Stimulated activated memory B cell treated with anti-CD40 and anti-IgM and Interleukin-4, amounts not matched to agents 10 μg/mL and 1 μg/mL and 100 μg/mL, for 72 hours (primary cell): ENCODE results near the gene PRKAR1A.
"Not testable (repeated sequence)": the region's sequence is repeated elsewhere in the genome, so short reads cannot be mapped to it uniquely, and the experiment has no call there.

Experiments used
- ATAC-seq: fragments of 150-1000 bp; cut with Tn5 transposase; 2 replicates; pipeline ENCODE4 v1.10.0; 2021
- H3K27ac Mint-ChIP-seq: one replicate; pipeline ENCODE4 v1.8.0; 2022; ENCODE audit warnings: mild to moderate bottlenecking, mixed read lengths
- H3K27me3 Mint-ChIP-seq: one replicate; pipeline ENCODE4 v1.8.0; 2022; ENCODE audit warnings: mixed read lengths
- H3K36me3 Mint-ChIP-seq: one replicate; pipeline ENCODE4 v1.8.0; 2022; ENCODE audit warnings: mixed read lengths
- H3K4me1 Mint-ChIP-seq: one replicate; pipeline ENCODE4 v1.8.0; 2022; ENCODE audit warnings: mixed read lengths
- H3K4me3 Mint-ChIP-seq: one replicate; pipeline ENCODE4 v1.8.0; 2022; ENCODE audit warnings: mild to moderate bottlenecking, moderate library complexity, mixed read lengths
- H3K9me3 Mint-ChIP-seq: one replicate; pipeline ENCODE4 v1.8.0; 2022; ENCODE audit warnings: mixed read lengths

PRKAR1A gene

GRCh38 chr17:68499587-68499986 is 12.6 kb upstream of the PRKAR1A start:
- H3K9me3 Mint-ChIP-seq, result no peaks in the 10 kb centered on the region
- H3K27ac Mint-ChIP-seq, result peak overlapping the region; percentile 92
- H3K36me3 Mint-ChIP-seq, result no peaks in the 10 kb centered on the region
- H3K4me3 Mint-ChIP-seq, result no peak overlapping the region
- no peaks in the 10 kb centered on the region for H3K27me3 Mint-ChIP-seq
- no peak for ATAC-seq
- H3K4me1 Mint-ChIP-seq, result peaks cover 21% of the 10 kb centered on the region

- no peaks in the 10 kb centered on the region for H3K27me3 Mint-ChIP-seq
- ATAC-seq, result no peak
- H3K4me1 Mint-ChIP-seq, result peaks cover 21% of the 10 kb centered on the region
- no peaks in the 10 kb centered on the region for H3K36me3 Mint-ChIP-seq
- no peak overlapping the region for H3K27ac Mint-ChIP-seq
- no peaks in the 10 kb centered on the region for H3K9me3 Mint-ChIP-seq
- no peak overlapping the region for H3K4me3 Mint-ChIP-seq
Observed at GRCh38 chr17:68501074-68501473, 11.2 kb upstream of the PRKAR1A start.

- ATAC-seq, result no peak
- H3K36me3 Mint-ChIP-seq, result no peaks in the 10 kb centered on the region
- no peaks in the 10 kb centered on the region for H3K9me3 Mint-ChIP-seq
- no peak overlapping the region for H3K27ac Mint-ChIP-seq
- no peak overlapping the region for H3K4me3 Mint-ChIP-seq
- H3K27me3 Mint-ChIP-seq, result no peaks in the 10 kb centered on the region
- H3K4me1 Mint-ChIP-seq, result peaks cover 6% of the 10 kb centered on the region
Observed at GRCh38 chr17:68505951-68506350, 6.3 kb upstream of the PRKAR1A start.

GRCh38 chr17:68507576-68507975 is 4.7 kb upstream of the PRKAR1A start:
- no peaks in the 10 kb centered on the region for H3K27me3 Mint-ChIP-seq
- peaks cover 11% of the 10 kb centered on the region for H3K4me1 Mint-ChIP-seq
- no peaks in the 10 kb centered on the region for H3K36me3 Mint-ChIP-seq
- ATAC-seq, result no peak
- no peaks in the 10 kb centered on the region for H3K9me3 Mint-ChIP-seq
- H3K4me3 Mint-ChIP-seq, result no peak overlapping the region
- H3K27ac Mint-ChIP-seq, result no peak overlapping the region

GRCh38 chr17:68509141-68510057 is 2.8 kb upstream of the PRKAR1A start:
- H3K4me1 Mint-ChIP-seq, result peaks cover 25% of the 10 kb centered on the region
- no peaks in the 10 kb centered on the region for H3K27me3 Mint-ChIP-seq
- ATAC-seq, result no peak
- H3K9me3 Mint-ChIP-seq, result no peaks in the 10 kb centered on the region
- peaks cover 6% of the 10 kb centered on the region for H3K36me3 Mint-ChIP-seq
- H3K4me3 Mint-ChIP-seq, result no peak overlapping the region
- H3K27ac Mint-ChIP-seq, result no peak overlapping the region

GRCh38 chr17:68511254-68511670 is 968 bp upstream of the PRKAR1A start:
- no peaks in the 10 kb centered on the region for H3K27me3 Mint-ChIP-seq
- ATAC-seq, result no peak
- peaks cover 15% of the 10 kb centered on the region for H3K36me3 Mint-ChIP-seq
- peak overlapping the region; percentile 87 for H3K27ac Mint-ChIP-seq
- H3K4me3 Mint-ChIP-seq, result peak overlapping the region; percentile 86
- no peaks in the 10 kb centered on the region for H3K9me3 Mint-ChIP-seq
- peaks cover 36% of the 10 kb centered on the region for H3K4me1 Mint-ChIP-seq

GRCh38 chr17:68511671-68512246 is 471 bp upstream of the PRKAR1A start:
- Mint-ChIP-seq H3K27ac (peak overlapping the region; percentile 87), H3K4me1 (peaks cover 37% of the 10 kb centered on the region), H3K4me3 (peak overlapping the region; percentile 86), H3K9me3 (no peaks in the 10 kb centered on the region), H3K27me3 (no peaks in the 10 kb centered on the region), H3K36me3 (peaks cover 19% of the 10 kb centered on the region)
- ATAC-seq, result peak; percentile 85

GRCh38 chr17:68512960-68513474 is 787 bp downstream of the PRKAR1A start:
- H3K4me1 Mint-ChIP-seq, result peaks cover 49% of the 10 kb centered on the region

GRCh38 chr17:68513932-68514331 is 1.7 kb downstream of the PRKAR1A start:
- no peak for ATAC-seq
- Mint-ChIP-seq H3K27me3 (no peaks in the 10 kb centered on the region), H3K4me3 (peak overlapping the region; percentile 93), H3K4me1 (peaks cover 52% of the 10 kb centered on the region), H3K9me3 (no peaks in the 10 kb centered on the region), H3K36me3 (peaks cover 37% of the 10 kb centered on the region), H3K27ac (peak overlapping the region; percentile 87)

More at GRCh38 chr17:68512960-68513474, 787 bp downstream of the PRKAR1A start:
- Mint-ChIP-seq H3K4me3 (peak overlapping the region; percentile 93), H3K36me3 (peaks cover 32% of the 10 kb centered on the region), H3K27ac (peak overlapping the region; percentile 87), H3K9me3 (no peaks in the 10 kb centered on the region), H3K27me3 (no peaks in the 10 kb centered on the region)
- ATAC-seq, result no peak

- no peak for ATAC-seq
- Mint-ChIP-seq H3K36me3 (peaks cover 48% of the 10 kb centered on the region), H3K4me3 (no peak overlapping the region), H3K27ac (no peak overlapping the region), H3K27me3 (no peaks in the 10 kb centered on the region), H3K4me1 (peaks cover 56% of the 10 kb centered on the region), H3K9me3 (no peaks in the 10 kb centered on the region)
Observed at GRCh38 chr17:68514831-68515635, 2.8 kb downstream of the PRKAR1A start.

GRCh38 chr17:68516732-68517131 is 4.5 kb downstream of the PRKAR1A start:
- Mint-ChIP-seq H3K27ac (no peak overlapping the region), H3K27me3 (no peaks in the 10 kb centered on the region), H3K4me1 (peaks cover 53% of the 10 kb centered on the region), H3K9me3 (no peaks in the 10 kb centered on the region), H3K36me3 (peaks cover 51% of the 10 kb centered on the region), H3K4me3 (no peak overlapping the region)
- ATAC-seq, result no peak

GRCh38 chr17:68517605-68518004 is 5.4 kb downstream of the PRKAR1A start:
- H3K27me3 Mint-ChIP-seq, H3K4me3 Mint-ChIP-seq, H3K27ac Mint-ChIP-seq, ATAC-seq, H3K9me3 Mint-ChIP-seq: not testable (repeated sequence)
- Mint-ChIP-seq H3K36me3 (peaks cover 57% of the 10 kb centered on the region), H3K4me1 (peaks cover 53% of the 10 kb centered on the region)

GRCh38 chr17:68518063-68518815 is 6.0 kb downstream of the PRKAR1A start:
- ATAC-seq, result no peak
- Mint-ChIP-seq H3K27ac (no peak overlapping the region), H3K36me3 (peaks cover 57% of the 10 kb centered on the region), H3K4me3 (no peak overlapping the region), H3K9me3 (no peaks in the 10 kb centered on the region), H3K4me1 (peaks cover 51% of the 10 kb centered on the region), H3K27me3 (no peaks in the 10 kb centered on the region)

- not testable (repeated sequence) for H3K4me3 Mint-ChIP-seq, H3K27ac Mint-ChIP-seq, H3K9me3 Mint-ChIP-seq, H3K27me3 Mint-ChIP-seq, ATAC-seq
- H3K36me3 Mint-ChIP-seq, result peaks cover 63% of the 10 kb centered on the region
- peaks cover 43% of the 10 kb centered on the region for H3K4me1 Mint-ChIP-seq
Observed at GRCh38 chr17:68519051-68519450, 6.8 kb downstream of the PRKAR1A start.
